Peyer's patch (tissue), 4 donors: ENCODE results near the gene KATNAL2. TPM values are rescaled to one million over a fixed set of nuclear protein-coding genes. Genes with fewer than 3 reads are reported as not detected.

Experiments used
- DNase-seq, 3 donors: peaks; one replicate each; pipeline ENCODE4 v3.0.0-alpha.2; 2017 to 2019
- H3K27ac ChIP-seq, 4 donors: fragments of 200-600 bp; sonication (generic); one replicate each; pipeline ENCODE4 v1.5.1; 2016 to 2019
- H3K27me3 ChIP-seq, 2 donors: fragments of 200-600 bp; sonication (generic); one replicate each; pipeline ENCODE4 v1.5.1; 2019
- H3K36me3 ChIP-seq, 3 donors: fragments of 200-600 bp; sonication (generic); one replicate each; pipeline ENCODE4 v1.5.1; 2016 to 2019
- H3K4me1 ChIP-seq, 4 donors: fragments of 200-600 bp; sonication (generic); one replicate each; pipeline ENCODE4 v1.5.1; 2016 to 2019
- H3K4me3 ChIP-seq, 4 donors: fragments of 200-600 bp; sonication (generic); 1 replicate in 3 of 4; 2 replicates in 1 of 4; pipeline ENCODE4 v1.5.1; 2016 to 2019; ENCODE audit warnings: mild to moderate bottlenecking in 1 of 4
- H3K9me3 ChIP-seq, 4 donors: fragments of 200-600 bp; sonication (generic); one replicate each; pipeline ENCODE4 v1.5.1; 2016 to 2019; ENCODE audit warnings: mild to moderate bottlenecking in 1 of 4
- CTCF ChIP-seq, 6 experiments: fragments of 450-650 bp in 4 of 6; fragments of 200-600 bp in 2 of 6; sonication (generic) in 1 of 6; IDR thresholded peaks; one replicate each; pipeline ENCODE4 v1.5.1; 2017 to 2019; ENCODE audit warnings: antibody characterized with exemption in 6 of 6, mild to moderate bottlenecking in 3 of 6, moderate library complexity in 1 of 6
- POLR2A ChIP-seq, 2 donors: fragments of 450-650 bp; IDR thresholded peaks; one replicate each; pipeline ENCODE4 v1.5.1; 2017; ENCODE audit warnings: antibody characterized with exemption in 2 of 2, mild to moderate bottlenecking in 2 of 2, moderate library complexity in 2 of 2
- total RNA-seq, 4 donors: library from RNA; depleted of rRNA; stranded (reverse); fragments of >200 nt; gene quantifications; one replicate each; pipeline ENCODE4 v1.1.0, GENCODE V29; 2016

KATNAL2 gene
- total RNA-seq, 4 donors from 2014 or later = 0.67 to 2.1 (median 0.88) TPM; not detected in 1

- no peaks in the 10 kb centered on the region for H3K4me1 ChIP-seq
- H3K9me3 ChIP-seq = no peaks in the 10 kb centered on the region
- no peak overlapping the region for H3K27ac ChIP-seq
- H3K4me3 ChIP-seq = no peak overlapping the region
- H3K36me3 ChIP-seq = no peaks in the 10 kb centered on the region
- no peak for TF ChIP-seq CTCF (IDR thresholded peaks at IDR 0.05)
- no peak for DNase-seq
- no peaks in the 10 kb centered on the region for H3K27me3 ChIP-seq
Measured at GRCh38 chr18:47095810-47096209, 178.4 kb downstream of the KATNAL2 start.

GRCh38 chr18:47100212-47100831 lies 182.9 kb downstream of the KATNAL2 start:
- Histone ChIP-seq H3K27me3 (no peaks in the 10 kb centered on the region), H3K9me3 (no peaks in the 10 kb centered on the region), H3K27ac (no peak overlapping the region), H3K4me1 (no peaks in the 10 kb centered on the region), H3K36me3 (peaks cover 0 to 9% (median 0%) of the 10 kb centered on the region in 3 donors), H3K4me3 (no peak overlapping the region)
- peak in 5 of 6 experiments; percentile 19 to 74 (median 71) for TF ChIP-seq CTCF (IDR thresholded peaks at IDR 0.05)
- no peak for TF ChIP-seq POLR2A (IDR thresholded peaks at IDR 0.05)
- peak; percentile 24 to 85 (median 53) for DNase-seq

- no peak for DNase-seq
- no peak for TF ChIP-seq CTCF (IDR thresholded peaks at IDR 0.05)
- TF ChIP-seq POLR2A (IDR thresholded peaks at IDR 0.05) = no peak
- Histone ChIP-seq H3K27me3 (no peaks in the 10 kb centered on the region), H3K9me3 (no peaks in the 10 kb centered on the region), H3K4me1 (no peaks in the 10 kb centered on the region), H3K27ac (no peak overlapping the region), H3K4me3 (no peak overlapping the region), H3K36me3 (peaks cover 0 to 55% (median 0%) of the 10 kb centered on the region in 3 donors)
Measured at GRCh38 chr18:47108373-47108772, 191.0 kb downstream of the KATNAL2 start.

GRCh38 chr18:47108998-47109405 lies 191.6 kb downstream of the KATNAL2 start:
- H3K27ac ChIP-seq = no peak overlapping the region
- no peak for TF ChIP-seq POLR2A (IDR thresholded peaks at IDR 0.05)
- no peak for TF ChIP-seq CTCF (IDR thresholded peaks at IDR 0.05)
- no peaks in the 10 kb centered on the region for H3K4me1 ChIP-seq
- no peaks in the 10 kb centered on the region for H3K27me3 ChIP-seq
- H3K36me3 ChIP-seq = peaks cover 0 to 62% (median 0%) of the 10 kb centered on the region in 3 donors
- H3K9me3 ChIP-seq = no peaks in the 10 kb centered on the region
- no peak for DNase-seq
- no peak overlapping the region for H3K4me3 ChIP-seq

GRCh38 chr18:47109720-47110119 lies 192.3 kb downstream of the KATNAL2 start:
- no peak for DNase-seq
- Histone ChIP-seq H3K4me1 (no peaks in the 10 kb centered on the region), H3K27me3 (no peaks in the 10 kb centered on the region), H3K4me3 (no peak overlapping the region), H3K9me3 (no peaks in the 10 kb centered on the region), H3K36me3 (peaks cover 0 to 64% (median 0%) of the 10 kb centered on the region in 3 donors), H3K27ac (no peak overlapping the region)
- TF ChIP-seq CTCF (IDR thresholded peaks at IDR 0.05) = no peak
- TF ChIP-seq POLR2A (IDR thresholded peaks at IDR 0.05) = no peak
